ENCODE data around the gene LIFR.

LIFR gene

DNA sequence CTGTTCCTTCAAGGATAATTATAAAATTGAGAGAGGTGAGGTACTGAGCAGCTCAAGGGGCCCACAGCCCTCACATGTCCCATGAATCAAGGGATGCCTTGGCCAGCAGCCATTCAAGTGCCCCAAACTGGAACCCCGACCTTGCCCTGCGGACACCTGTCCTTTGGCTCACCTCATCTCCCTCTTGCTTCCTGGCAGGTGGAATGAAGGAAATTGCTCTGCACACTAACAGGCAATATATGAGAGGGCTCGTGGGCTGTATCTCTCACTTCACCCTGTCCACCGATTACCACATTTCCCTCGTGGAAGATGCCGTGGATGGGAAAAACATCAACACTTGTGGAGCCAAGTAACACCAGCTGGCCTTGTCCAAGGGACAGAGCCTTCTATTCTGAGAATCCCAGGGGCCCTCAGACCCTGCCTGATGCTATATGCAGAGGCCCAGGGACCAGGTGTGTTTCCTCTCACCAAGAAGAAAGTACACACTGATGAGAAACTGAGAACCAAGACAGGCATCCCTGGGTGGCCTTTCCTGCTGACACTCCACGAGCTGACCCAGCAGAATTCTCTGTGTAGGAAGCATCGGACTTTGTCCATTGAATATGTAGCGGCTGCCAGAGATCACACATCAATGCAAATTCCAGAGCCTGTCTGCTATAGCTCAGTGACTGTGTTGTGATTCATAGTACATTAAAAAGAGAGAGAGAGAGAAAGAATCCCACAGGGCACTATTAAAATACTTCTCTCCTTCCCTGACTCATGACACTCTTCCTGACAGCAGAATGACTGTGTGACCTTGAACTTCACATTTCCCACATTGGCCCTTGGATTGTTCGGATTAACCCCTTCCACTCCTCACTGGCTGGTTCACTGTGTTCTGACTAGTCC is 92.6 kb downstream of the LIFR start:
- DNase-seq: no peak

DNA sequence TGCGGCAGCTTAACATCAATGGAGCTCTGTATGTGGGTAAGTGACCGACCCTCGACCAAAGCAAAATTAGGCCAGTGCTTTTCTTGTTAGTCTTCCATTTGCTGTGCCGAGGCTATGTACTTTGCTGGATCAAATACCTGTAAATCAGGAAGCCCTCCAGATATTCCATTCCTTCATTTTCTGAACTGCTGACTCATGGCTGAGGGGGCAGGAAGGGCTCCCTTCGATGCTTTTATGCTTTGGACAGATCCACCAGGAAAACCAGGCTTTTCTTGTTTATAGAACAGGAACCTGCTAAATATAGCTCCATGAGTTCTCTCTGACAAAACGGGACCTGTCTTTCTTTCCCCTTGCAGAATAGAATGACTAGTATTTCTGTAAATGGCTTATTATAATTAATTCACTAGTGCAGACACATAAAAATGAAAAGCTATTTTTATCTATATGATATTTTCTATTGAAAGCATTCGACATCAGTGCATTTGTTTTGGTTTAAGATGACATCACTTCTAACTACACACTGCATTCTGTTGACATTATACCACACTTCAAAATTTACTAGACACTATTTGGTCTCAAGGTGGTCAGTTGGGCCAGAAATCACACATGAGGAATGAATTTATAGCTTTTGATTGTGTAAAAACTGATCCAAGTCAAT is 93.3 kb downstream of the LIFR start:
- no peak for DNase-seq

DNA sequence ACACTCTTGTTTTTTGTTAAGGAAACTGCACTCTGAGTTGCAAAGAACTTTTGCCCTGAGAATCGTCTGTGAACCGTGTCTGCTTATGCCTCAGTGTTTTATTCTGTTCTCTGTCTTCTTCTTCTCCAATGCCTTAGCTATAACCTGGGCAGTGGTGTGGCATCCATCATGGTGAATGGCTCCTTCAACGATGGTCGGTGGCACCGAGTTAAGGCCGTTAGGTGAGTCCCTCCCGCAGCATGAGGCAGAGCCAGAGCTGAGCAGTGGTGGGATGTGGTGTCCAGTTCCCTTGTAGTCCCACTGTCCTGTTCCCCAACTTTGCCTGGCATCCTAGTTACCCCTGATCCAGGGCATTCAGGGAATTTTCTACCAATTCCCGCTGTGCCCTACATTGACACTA is 98.3 kb downstream of the LIFR start:
- no peak for DNase-seq

DNA sequence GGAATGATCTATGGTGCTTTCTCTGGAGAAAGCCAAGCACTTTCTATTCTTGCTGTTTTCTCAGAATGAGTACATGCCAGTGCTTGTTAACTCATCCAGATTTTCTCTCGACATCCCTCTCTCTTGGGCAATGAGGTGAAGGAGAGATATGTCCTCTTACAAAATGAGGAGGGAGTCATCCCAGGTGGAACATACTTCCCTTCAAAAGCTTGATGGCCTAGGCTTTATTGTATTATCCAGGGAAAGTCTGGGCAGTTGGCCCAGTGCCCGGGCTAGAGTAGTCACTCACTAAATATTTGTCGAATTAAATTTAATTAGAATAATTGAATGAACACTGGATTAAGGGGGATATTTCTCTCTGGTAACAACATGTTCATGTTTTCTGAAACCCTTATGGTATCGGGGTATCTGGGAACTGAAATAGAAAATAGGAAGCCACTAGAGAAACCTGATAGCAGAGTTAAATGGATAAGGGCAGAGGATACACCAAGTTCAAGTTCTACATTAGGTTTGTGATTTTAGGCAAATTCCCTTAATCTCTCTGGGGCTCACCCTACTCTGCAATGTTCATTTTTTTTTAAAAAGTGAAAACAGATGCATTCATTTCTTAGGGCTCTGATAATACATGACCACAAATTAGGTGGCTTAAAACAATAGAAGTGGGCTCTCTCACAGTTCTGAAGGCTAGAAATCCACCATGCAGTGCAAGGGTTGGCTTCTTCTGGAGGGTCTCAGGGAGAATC is 99.6 kb downstream of the LIFR start:
- no peak for DNase-seq

DNA sequence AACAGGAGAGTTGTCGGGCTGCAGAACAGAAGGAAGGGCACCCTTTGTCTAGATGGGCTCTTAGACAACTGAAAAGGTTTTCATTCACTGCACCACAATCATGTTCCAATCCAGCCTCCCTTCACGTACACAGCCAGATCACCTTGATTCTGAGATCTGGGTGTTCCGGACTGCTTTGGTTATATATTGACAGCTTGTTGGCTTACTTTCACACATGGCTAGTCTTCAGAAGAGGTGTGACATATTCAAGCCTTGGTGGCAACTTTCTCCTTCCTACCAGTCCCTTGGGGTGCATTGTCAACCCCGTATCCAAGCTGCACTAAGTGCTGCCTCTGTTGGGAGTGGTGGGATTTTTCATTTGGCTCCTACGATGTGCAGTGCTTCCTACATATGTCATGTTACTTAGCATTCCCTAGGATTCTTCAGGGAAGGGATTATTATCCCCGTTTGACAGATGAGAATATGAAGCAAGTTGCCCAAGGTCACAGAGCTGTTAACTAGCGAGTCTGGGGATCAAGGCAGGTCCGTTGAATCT is 100.6 kb downstream of the LIFR start:
- DNase-seq: no peak

DNA sequence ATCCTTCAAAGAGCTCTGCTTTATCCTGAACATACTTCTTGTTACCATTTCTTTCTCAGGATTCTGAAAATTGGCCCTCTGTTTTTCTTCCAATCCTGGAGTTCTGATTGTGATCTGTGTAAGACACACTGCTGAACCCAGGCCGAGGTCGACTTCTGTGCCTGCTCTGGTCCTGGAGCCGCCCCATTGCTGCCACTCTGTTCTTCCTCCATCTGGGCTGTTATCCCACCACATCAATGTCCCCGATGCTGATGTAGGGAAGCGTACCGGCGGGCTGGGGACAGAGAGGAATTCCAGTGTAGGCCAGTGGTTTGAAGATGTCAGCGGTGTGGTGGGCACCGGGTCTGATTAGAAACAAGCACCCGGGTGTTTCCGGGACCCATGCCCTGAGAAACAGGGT is 102.5 kb downstream of the LIFR start:
- DNase-seq: no peak

DNA sequence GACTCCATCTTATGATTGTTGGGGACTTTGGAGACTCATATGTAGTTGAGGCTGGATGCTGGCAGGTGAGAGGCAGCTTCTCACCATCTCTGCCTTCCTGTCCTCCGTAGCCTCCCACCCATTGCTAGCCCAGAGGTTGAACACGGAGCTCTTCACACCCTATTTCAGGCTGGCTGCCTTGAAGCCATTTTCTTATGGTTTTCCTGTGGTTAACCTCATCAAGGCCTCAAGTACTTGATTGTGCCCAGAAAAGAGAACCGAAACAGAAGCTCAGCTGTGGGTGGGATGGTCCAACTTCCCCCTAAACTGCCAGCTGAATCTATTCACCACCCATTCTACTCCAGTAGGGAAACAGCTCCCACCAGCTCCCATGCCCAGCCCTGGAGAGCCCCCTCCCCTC is 102.9 kb downstream of the LIFR start:
- DNase-seq: peak; percentile 38

DNA sequence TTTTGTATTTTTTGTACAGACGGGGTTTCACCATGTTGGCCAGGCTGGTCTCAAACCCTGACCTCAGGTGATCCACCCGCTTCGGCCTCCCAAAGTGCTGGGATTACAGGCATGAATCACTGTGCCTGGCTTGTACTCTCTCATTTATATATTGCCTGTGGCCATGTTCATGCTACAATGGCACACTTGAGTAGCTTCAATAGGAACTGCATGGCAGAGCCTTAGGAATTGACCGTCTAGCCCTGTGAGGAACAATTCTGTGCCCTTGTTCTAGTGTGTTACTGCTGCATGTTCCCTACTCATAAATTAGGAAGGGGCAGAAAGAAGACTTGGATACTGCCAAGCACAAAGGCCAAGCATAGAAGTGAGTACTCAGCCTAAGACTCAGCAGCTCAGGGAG is 104.2 kb downstream of the LIFR start:
- no peak for DNase-seq

DNA sequence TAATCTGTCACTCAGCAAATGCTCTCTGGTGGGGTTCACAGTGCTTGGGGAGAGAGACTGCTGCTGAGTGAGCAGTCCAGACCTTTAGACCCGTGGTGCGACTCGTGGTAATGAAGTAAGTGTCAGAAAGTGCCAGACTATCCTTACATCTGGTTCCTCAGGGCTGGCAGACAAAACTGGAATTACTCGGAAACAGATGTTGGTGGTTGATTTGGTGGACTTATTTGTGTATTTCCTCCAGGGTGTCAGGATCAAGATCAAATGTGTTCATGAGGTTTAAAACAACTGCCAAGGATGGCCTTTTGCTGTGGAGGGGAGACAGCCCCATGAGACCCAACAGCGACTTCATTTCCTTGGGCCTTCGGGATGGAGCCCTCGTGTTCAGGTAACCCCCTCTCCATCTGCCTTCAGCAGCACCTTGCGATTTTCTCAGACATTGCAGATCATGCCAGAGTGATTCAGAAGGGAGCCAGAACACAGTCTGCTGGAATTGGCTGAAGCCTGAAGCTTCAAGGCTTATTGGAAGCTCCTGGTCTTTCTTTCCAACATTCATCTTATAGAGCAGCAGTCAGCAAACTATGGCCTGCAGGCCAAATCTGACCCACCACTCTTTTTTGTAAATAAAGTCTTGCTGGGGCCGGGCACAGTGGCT is 105.2 kb downstream of the LIFR start:
- DNase-seq: no peak

DNA sequence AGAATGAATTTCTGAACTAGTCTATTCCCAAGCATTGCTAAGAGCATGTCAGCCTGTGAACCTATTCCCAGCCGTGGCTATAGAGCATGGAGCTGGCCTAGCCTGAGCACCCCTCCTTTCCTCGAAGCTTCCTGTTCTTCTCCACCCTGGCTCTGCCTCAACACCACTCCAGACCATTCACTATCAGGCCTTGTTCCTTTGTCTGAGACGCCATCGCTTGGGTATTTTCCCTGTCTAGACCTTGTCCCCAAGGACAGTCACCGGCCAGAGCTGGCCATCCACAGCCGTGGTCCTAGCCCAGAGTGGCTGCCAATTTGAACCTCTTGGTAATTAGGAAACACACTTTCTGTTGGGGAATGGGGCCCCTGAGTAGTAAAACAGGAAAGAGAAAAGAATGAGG is 105.8 kb downstream of the LIFR start:
- DNase-seq: no peak

DNA sequence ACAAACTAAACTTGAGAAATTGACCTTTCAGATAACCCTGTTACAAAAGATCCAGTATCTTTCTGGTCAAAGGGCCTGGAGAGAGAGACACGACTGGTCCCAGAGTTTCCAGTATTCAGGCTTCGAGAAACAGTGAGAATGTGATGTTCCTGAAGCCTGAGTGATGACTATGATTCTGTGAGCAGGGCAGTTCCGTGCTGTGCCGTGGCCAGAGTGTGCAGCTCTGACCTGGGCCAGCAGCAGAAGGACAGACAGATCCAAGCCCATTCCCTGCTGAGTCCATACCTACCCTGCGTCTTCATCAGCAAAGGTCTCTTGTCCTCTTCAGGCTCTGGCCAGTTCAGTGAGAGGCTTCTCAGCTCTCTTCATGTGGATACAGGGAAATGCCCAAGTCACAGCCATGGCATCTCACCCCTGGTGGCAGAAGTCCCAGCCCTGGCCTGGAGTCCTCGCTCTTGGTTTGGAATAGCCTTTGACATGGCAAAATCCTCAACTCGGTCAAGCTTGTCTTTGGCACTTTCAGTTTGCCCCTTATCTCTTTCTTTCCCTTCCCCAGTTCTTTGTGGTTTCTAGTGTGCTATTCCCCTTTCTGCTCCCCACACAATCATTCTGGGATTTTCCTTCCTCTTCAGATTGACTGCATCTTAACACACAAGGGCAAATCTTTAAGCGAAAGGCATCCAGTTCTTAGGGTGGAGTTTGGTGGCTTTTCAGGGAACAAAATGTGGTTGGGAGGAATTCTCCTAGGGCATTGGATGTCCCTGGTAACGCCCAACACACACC is 107.7 kb downstream of the LIFR start:
- DNase-seq: no peak

DNA sequence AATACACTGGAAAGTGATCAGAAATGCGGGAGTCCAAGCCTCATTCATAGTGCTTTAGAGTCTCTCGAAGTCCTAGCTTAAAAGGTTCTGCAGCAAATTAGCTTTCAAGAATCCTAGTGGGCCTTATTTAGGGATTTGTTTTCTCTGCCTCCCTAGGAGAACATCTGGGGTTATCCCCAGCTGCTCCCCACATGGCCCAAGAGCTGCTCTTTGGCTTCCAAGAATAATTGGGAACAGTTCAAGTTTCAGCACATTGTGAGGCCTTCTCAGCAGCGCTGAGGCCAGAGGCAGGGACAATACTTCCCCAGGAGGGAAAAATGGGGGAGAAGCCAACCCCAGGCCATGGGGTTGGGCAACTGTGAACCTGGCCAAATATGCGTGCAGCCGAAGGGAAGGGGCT is 108.7 kb downstream of the LIFR start:
- no peak for DNase-seq

DNA sequence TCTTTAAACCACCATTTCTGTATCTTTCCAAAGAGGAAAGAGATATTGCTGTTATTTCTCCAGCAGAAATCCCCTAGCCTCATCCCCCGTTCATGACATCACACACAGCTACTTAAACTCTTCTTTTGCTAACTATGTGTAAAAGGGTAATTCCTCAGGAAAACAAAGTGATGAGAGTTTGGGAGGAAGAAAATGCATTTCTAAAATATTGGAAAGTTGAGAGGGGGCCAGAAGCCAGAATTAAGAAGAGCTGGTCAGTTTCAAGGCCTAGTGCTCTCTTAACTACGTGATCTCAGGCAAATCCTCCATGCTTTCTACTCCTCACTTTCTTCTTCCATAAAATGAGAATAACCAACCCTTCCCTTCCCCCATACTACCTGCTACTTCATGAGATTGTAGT is 109.4 kb downstream of the LIFR start:
- no peak for DNase-seq

DNA sequence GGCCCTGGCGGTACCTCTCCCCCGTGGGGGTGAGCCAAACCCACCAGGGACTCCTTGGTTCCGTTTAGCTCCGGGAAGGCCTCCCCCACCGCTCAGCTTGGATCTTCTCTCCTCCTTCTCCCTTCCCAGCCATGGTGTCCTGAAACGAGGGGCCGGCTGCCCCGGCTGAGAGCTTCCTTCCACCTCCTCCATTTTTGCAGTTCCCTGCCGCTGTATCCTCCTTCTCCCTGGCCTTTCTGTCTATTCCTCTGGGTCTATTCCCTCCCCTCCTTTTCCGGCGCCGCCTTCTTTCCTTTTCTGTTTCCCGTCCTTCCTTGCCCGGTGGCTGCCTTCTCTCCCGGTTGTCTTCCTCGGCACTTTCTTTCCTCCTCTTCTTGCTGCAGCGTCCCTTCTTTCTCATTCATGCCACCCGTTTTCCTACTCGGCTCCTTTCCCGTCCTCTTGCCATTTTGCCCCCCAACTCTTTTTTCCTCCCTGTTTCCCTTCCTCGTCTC is 110.4 kb downstream of the LIFR start:
- no peak for DNase-seq

DNA sequence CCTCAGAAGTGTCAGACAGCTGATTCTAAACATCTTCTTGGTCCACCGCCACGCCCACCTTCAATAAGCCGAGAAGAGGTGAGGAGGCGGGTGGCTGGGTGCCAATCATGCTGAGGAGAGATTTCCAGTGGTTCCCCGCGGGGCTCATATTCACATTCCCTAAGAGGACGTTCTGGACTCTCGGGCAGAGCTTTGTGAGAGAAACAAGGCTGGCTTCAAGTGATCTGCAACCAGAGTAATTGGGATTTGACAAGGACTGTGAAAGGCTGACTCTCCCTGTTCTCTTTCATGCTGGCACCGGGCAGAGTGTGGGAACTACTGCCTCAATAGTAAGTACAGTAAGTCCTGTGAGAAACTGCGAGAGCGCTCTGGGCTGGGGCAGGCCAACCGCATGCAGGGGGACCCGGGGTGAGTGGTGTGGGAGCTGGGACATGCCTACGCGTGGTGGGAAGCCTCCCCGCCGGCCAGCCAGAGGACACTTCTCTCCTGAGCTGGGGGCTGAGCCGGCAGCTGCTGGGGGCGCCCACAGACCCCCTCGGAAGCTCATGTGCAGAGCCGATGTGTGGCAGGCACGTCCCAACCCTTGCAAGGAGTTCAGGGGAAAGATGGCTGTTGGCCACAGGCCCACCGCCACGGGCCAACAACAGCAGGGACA is 110.9 kb downstream of the LIFR start:
- DNase-seq: no peak

DNA sequence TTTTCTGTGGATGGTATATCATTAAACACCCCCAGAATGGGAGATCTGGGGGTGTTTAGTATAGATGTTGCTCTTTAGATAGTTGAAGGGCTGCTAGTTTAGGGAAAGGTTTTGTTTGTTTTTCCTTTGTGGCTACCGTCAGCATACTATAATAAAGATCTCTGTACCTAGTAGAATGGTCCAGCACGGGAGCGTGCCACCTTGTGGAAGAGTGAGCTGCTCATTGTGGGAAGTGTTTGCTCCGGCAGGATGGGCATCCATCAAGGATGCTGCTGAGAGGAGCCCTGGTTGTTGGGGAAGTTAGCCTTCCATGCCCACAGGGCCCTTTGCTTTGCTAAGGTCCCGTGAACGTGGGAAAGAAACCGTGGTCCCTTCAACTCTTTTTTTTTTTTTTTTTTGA is 113.1 kb downstream of the LIFR start:
- no peak for DNase-seq

DNA sequence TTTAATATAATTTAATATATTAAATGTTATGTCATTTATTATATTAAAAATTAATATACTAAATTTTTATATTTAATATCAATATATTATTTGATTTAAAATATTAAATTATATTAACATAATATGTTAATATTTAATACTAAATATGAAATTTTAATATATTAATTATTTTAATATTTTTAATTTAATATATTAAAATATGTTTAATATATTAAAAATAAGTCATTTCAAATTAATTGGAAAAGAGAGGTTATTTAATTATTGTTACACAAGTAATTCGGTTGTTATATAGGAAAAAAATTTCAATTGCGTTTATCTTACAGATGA is 114.2 kb downstream of the LIFR start:
- no peak for DNase-seq

DNA sequence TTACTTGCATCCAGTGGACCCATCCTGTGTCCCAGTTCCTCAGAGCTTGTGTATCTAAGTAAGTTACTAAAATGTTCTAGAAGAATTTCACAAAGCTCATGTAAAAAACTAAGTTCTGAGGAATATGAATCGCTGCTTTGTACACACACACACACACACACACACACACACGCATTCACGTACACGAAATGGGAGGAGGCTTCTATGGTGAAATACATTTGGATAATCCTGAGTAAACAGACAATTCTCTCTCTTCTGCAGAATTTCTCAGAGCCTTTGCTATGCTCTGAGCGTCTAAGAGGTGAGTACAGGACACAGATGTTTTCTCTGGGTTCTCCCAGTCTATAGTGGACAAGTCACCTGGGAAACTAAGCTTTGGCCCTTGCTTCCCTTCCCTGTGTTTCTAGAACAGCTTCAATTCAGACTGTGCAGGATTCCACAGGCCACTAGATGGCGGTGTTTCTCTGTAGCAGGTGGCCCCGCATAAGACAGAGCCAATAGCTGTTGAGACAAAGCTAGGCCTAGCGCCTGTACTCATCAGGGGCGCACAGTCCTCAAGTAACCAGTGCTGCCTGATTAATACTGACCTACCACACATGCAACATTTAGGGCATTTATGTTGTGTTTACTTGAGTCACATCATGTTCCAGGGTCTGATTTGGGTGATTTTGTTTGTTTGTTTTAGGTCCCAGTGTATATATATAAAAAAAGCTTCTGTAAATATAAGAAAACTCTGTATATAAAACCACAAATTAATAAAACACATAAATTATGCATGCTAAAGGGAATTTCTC is 114.8 kb downstream of the LIFR start:
- DNase-seq: peak; percentile 89

DNA sequence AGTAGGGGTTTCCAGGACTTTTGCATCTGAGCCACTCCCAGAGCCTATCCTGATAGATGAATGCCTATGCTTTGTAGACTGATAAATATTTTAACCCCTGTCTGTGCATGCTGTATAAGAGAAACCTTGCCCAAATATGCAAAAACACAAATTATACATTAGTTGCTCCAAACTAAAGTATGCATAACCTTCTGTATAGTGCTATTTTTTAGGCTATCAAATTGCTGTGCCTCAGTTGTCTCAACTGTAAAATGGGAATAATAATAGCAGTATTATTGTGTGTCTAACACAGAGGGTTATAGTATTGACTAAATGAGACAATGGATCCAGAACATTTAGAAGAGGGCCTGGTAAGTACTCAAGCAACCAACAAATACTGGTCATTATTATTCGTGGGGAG is 117.7 kb downstream of the LIFR start:
- no peak for DNase-seq

DNA sequence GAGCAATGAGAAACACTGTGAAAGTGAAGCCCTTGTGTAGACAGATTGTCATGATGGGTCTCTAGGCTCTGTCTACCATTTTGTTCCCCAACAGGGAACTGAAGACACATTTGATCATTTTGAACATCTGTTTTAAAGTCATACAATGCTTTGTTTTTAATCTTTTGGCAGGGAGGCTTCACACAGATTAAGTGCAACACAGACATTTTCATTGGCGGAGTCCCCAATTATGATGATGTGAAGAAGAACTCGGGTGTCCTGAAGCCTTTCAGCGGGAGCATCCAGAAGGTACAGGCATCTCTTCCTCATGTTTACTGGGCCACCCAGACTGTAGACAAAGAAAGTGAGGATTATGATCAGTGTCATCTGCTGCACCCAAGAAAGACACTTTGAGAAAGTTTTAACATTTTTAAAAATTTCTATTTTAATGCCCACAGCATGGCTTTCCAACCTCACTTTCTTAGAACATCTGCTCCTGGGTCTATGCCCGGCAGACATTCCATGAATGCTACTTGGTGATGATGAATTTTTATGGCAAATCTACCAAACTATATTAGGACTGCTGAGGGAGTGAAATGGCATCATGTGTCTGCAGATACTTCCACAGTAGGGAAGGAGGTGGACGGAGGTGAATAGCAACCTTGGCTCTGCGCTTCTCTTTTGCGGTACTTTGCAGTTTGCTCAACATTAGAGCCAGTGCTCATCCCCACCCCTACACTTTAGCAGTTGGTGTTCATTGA is 121.3 kb downstream of the LIFR start:
- DNase-seq: no peak

Measured in stimulated activated CD8-positive, alpha-beta memory T cell treated with anti-CD3 and anti-CD28 coated beads, Interleukin-4, amount 100 ng/mL, for 48 hours (primary cell).